DOHH2 (cell line): ENCODE results near the gene NOTCH4.
"Not testable (repeated sequence)": the region's sequence is repeated elsewhere in the genome, so short reads cannot be mapped to it uniquely, and the experiment has no call there.

ENCODE experiments used
- H3F3A ChIP-seq: fragments of 200-600 bp; sonication (generic), shearing (Covaris generic); 2 replicates; pipeline ENCODE4 v1.6.0; 2016; ENCODE audit warnings: antibody characterized with exemption, mild to moderate bottlenecking; ENCODE audit not compliant: control insufficient read depth, insufficient read depth
- H3K27ac ChIP-seq: fragments of 200-600 bp; sonication (generic); 2 replicates; pipeline ENCODE4 v1.5.1; 2014; ENCODE audit warnings: low read depth, mild to moderate bottlenecking, low read length, moderate library complexity
- H3K27me3 ChIP-seq: fragments of 200-600 bp; sonication (generic); 2 replicates; pipeline ENCODE4 v1.6.1; 2014; ENCODE audit warnings: mild to moderate bottlenecking, low read length, mixed read lengths; ENCODE audit not compliant: control insufficient read depth
- H3K36me3 ChIP-seq: fragments of 200-600 bp; sonication (generic); 2 replicates; pipeline ENCODE4 v1.6.1; 2014; ENCODE audit warnings: mild to moderate bottlenecking, low read length, moderate library complexity, mixed read lengths; ENCODE audit not compliant: control insufficient read depth
- H3K4me1 ChIP-seq: fragments of 200-600 bp; sonication (generic); 2 replicates; pipeline ENCODE4 v1.6.1; 2014; ENCODE audit warnings: mild to moderate bottlenecking, low read length, mixed read lengths; ENCODE audit not compliant: control insufficient read depth
- H3K4me2 ChIP-seq: fragments of 200-600 bp; sonication (generic); 2 replicates; pipeline ENCODE4 v1.6.0; 2014; ENCODE audit warnings: mild to moderate bottlenecking, low read length, moderate library complexity
- H3K4me3 ChIP-seq: fragments of 200-600 bp; sonication (generic); 2 replicates; pipeline ENCODE4 v1.5.1; 2014; ENCODE audit warnings: mild to moderate bottlenecking, low read length, mixed read lengths
- H3K79me2 ChIP-seq: fragments of 200-600 bp; sonication (generic); 2 replicates; pipeline ENCODE4 v1.6.1; 2014; ENCODE audit warnings: mild to moderate bottlenecking, low read length, mixed read lengths; ENCODE audit not compliant: control insufficient read depth
- H3K9me2 ChIP-seq: fragments of 200-600 bp; sonication (generic); replicated peaks from 2 replicates; pipeline ENCODE4 v1.6.1; 2014; ENCODE audit warnings: mild to moderate bottlenecking, low read length, mixed read lengths; ENCODE audit not compliant: control insufficient read depth
- H3K9me3 ChIP-seq: fragments of 200-600 bp; sonication (generic); 2 replicates; pipeline ENCODE4 v1.6.1; 2014; ENCODE audit warnings: antibody characterized with exemption, low read length, mixed read lengths; ENCODE audit not compliant: control insufficient read depth, insufficient read depth
- H4K20me1 ChIP-seq: fragments of 200-600 bp; sonication (generic); 2 replicates; pipeline ENCODE4 v1.6.0; 2014; ENCODE audit warnings: low read depth, mild to moderate bottlenecking, antibody characterized with exemption, low read length, moderate library complexity; ENCODE audit not compliant: control insufficient read depth, insufficient read depth
- CTCF ChIP-seq: fragments of 200-600 bp; sonication (generic); IDR thresholded peaks from one replicate; pipeline ENCODE4 v1.5.1; 2014; ENCODE audit warnings: antibody characterized with exemption, mild to moderate bottlenecking, low read depth, low read length; ENCODE audit not compliant: poor library complexity, severe bottlenecking
- EZH2phosphoT487 ChIP-seq: fragments of 200-600 bp; sonication (generic); IDR thresholded peaks from 2 replicates; pipeline ENCODE4 v1.6.1; 2017; ENCODE audit warnings: borderline replicate concordance, mild to moderate bottlenecking, antibody characterized with exemption, low read length, moderate library complexity, mixed read lengths

Gene NOTCH4

GRCh38 chr6:32223258-32224235 lies at the start of gene NOTCH4:
Gene NOTCH4 (minus strand): TSS chr6:32224067. CDS start chr6:32223928, 139 bp downstream.
- no peaks in the 10 kb centered on the region for H3K27me3 ChIP-seq
- H3K4me3 ChIP-seq: peak within 1 kb of the TSS; percentile 22
- no peaks in the 10 kb centered on the region for H4K20me1 ChIP-seq
- no peak for TF ChIP-seq EZH2phosphoT487
- TF ChIP-seq CTCF: no peak
- H3K9me2 ChIP-seq: no peaks in the 10 kb centered on the region
- H3K27ac ChIP-seq: no peak within 1 kb of the TSS
- peak within 1 kb of the TSS; percentile 31; the same call in 1 of the 2 replicates for H3K4me2 ChIP-seq
- H3F3A ChIP-seq: no peaks in the 10 kb centered on the region
- no peaks in the 10 kb centered on the region for H3K9me3 ChIP-seq
- H3K79me2 ChIP-seq: no peaks in the 10 kb centered on the region
- peaks cover 49% of the 10 kb centered on the region for H3K4me1 ChIP-seq
- H3K36me3 ChIP-seq: no peaks in the 10 kb centered on the region

GRCh38 chr6:32271429-32271828 lies 47.6 kb upstream of the NOTCH4 start:
- H3K4me2 ChIP-seq: peak overlapping the region; percentile 56

GRCh38 chr6:32268459-32268858 lies 44.6 kb upstream of the NOTCH4 start:
- H3K9me2 ChIP-seq: not testable (repeated sequence)
- Histone ChIP-seq H3K4me2 (peak overlapping the region; percentile 51), H3K27ac (peak overlapping the region; percentile 52)

More at GRCh38 chr6:32271429-32271828, 47.6 kb upstream of the NOTCH4 start:
- 0 out of 2 replicates have a peak, but pooled peaks cover 3% of the 10 kb centered on the region for H3F3A ChIP-seq
- H3K27me3 ChIP-seq: no peaks in the 10 kb centered on the region
- H3K36me3 ChIP-seq: peaks cover 8% of the 10 kb centered on the region; the same call in 1 of the 2 replicates
- peak overlapping the region; percentile 41 for H3K27ac ChIP-seq
- H4K20me1 ChIP-seq: no peaks in the 10 kb centered on the region
- peaks cover 58% of the 10 kb centered on the region for H3K4me1 ChIP-seq
- peak overlapping the region; percentile 46 for H3K4me3 ChIP-seq
- no peaks in the 10 kb centered on the region for H3K79me2 ChIP-seq
- H3K9me2 ChIP-seq: no peaks in the 10 kb centered on the region
- no peak for TF ChIP-seq CTCF
- TF ChIP-seq EZH2phosphoT487: no peak
- H3K9me3 ChIP-seq: no peaks in the 10 kb centered on the region

GRCh38 chr6:32267035-32267434 lies 43.2 kb upstream of the NOTCH4 start:
- Histone ChIP-seq H3K9me3 (no peaks in the 10 kb centered on the region), H3K27ac (peak overlapping the region; percentile 52), H3K36me3 (peaks cover 8% of the 10 kb centered on the region; the same call in 1 of the 2 replicates), H3K4me1 (peaks cover 47% of the 10 kb centered on the region), H3K4me2 (peak overlapping the region; percentile 51), H3F3A (0 out of 2 replicates have a peak, but pooled peaks cover 3% of the 10 kb centered on the region), H4K20me1 (no peaks in the 10 kb centered on the region), H3K4me3 (peak overlapping the region; percentile 22; the same call in 1 of the 2 replicates), H3K9me2 (no peaks in the 10 kb centered on the region), H3K27me3 (no peaks in the 10 kb centered on the region), H3K79me2 (no peaks in the 10 kb centered on the region)
- no peak for TF ChIP-seq EZH2phosphoT487
- TF ChIP-seq CTCF: no peak

More at GRCh38 chr6:32268459-32268858, 44.6 kb upstream of the NOTCH4 start:
- not testable (repeated sequence) for H3K36me3 ChIP-seq, H3F3A ChIP-seq, H3K79me2 ChIP-seq, H3K9me3 ChIP-seq, H3K27me3 ChIP-seq, H4K20me1 ChIP-seq
- Histone ChIP-seq H3K4me3 (peak overlapping the region; percentile 22; the same call in 1 of the 2 replicates), H3K4me1 (peaks cover 54% of the 10 kb centered on the region)

- not testable (repeated sequence) for H3K36me3 ChIP-seq, H3K9me2 ChIP-seq, H3K79me2 ChIP-seq, H3K27me3 ChIP-seq, H4K20me1 ChIP-seq, H3K4me2 ChIP-seq, H3F3A ChIP-seq, H3K9me3 ChIP-seq, H3K27ac ChIP-seq, H3K4me3 ChIP-seq
- peaks cover 26% of the 10 kb centered on the region for H3K4me1 ChIP-seq
These were observed 33.4 kb upstream of the NOTCH4 start for GRCh38 chr6:32257262-32257661.
